HEK293T (cell line): ENCODE results near the gene ZIC1.

ENCODE experiments used
- CTCF ChIA-PET: fragments of 350-600 bp; formaldehyde crosslinking; extraction: SDS; loops from one replicate; lab custom pipeline; 2021; ENCODE audit warnings: antibody characterized with exemption, inconsistent platforms; lab: Yijun Ruan, JAX
- POLR2A ChIA-PET: fragments of 350-600 bp; formaldehyde crosslinking; extraction: SDS; loops from one replicate; lab custom pipeline; 2020; ENCODE audit warnings: antibody characterized with exemption, inconsistent platforms; lab: Yijun Ruan, JAX
- DNase-seq: peaks from one replicate; pipeline ENCODE4 v3.0.0; 2012; ENCODE audit warnings: mixed read lengths; ENCODE audit errors: extremely low spot score
- ARNT ChIP-seq: fragments of 450-650 bp; IDR thresholded peaks from 2 replicates; pipeline ENCODE4 v1.6.1; 2017; ENCODE audit warnings: mild to moderate bottlenecking
- BHLHE40 ChIP-seq: fragments of 450-650 bp; IDR thresholded peaks from 2 replicates; pipeline ENCODE4 v1.6.1; 2016; ENCODE audit warnings: mild to moderate bottlenecking, moderate library complexity, borderline replicate concordance
- CTBP1 ChIP-seq: fragments of 450-650 bp; IDR thresholded peaks from 2 replicates; pipeline ENCODE4 v1.6.1; 2016; ENCODE audit warnings: borderline replicate concordance
- ELF4 ChIP-seq: fragments of 450-650 bp; IDR thresholded peaks from 2 replicates; pipeline ENCODE4 v1.6.1; 2017; ENCODE audit warnings: antibody characterized with exemption
- FOXA1 ChIP-seq: fragments of 450-650 bp; IDR thresholded peaks from 2 replicates; pipeline ENCODE4 v1.6.1; 2016; ENCODE audit warnings: mild to moderate bottlenecking
- FOXK2 ChIP-seq: fragments of 450-650 bp; IDR thresholded peaks from 2 replicates; pipeline ENCODE4 v1.6.1; 2016; ENCODE audit warnings: mild to moderate bottlenecking
- FOXM1 ChIP-seq: fragments of 450-650 bp; IDR thresholded peaks from 2 replicates; pipeline ENCODE4 v1.6.1; 2017; ENCODE audit warnings: mild to moderate bottlenecking, borderline replicate concordance
- HDGF ChIP-seq: fragments of 450-650 bp; IDR thresholded peaks from 2 replicates; pipeline ENCODE4 v1.6.1; 2017; ENCODE audit warnings: antibody characterized with exemption, borderline replicate concordance
- L3MBTL2 ChIP-seq: fragments of 450-650 bp; conservative IDR thresholded peaks from 2 replicates; pipeline ENCODE4 v1.6.1; 2016; ENCODE audit warnings: mild to moderate bottlenecking
- LEF1 ChIP-seq: fragments of 450-650 bp; IDR thresholded peaks from 2 replicates; pipeline ENCODE4 v1.6.1; 2017; ENCODE audit warnings: mild to moderate bottlenecking, borderline replicate concordance
- NFRKB ChIP-seq: fragments of 450-650 bp; IDR thresholded peaks from 2 replicates; pipeline ENCODE4 v1.6.1; 2016; ENCODE audit warnings: mild to moderate bottlenecking, moderate library complexity
- SP1 ChIP-seq: fragments of 450-650 bp; IDR thresholded peaks from 2 replicates; pipeline ENCODE4 v1.6.1; 2017
- SUZ12 ChIP-seq: fragments of 450-650 bp; IDR thresholded peaks from 2 replicates; pipeline ENCODE4 v1.6.1; 2016; ENCODE audit warnings: mild to moderate bottlenecking
- TARDBP ChIP-seq: fragments of 450-650 bp; IDR thresholded peaks from 2 replicates; pipeline ENCODE4 v1.6.1; 2016
- ZNF384 ChIP-seq: fragments of 450-650 bp; IDR thresholded peaks from 2 replicates; pipeline ENCODE4 v1.6.1; 2016
- TF ChIP-seq, protein P1 (sequence below): fragments of 450-650 bp; IDR thresholded peaks from 2 replicates; pipeline ENCODE4 v1.6.1; 2016

The ZIC1 gene

DNA sequence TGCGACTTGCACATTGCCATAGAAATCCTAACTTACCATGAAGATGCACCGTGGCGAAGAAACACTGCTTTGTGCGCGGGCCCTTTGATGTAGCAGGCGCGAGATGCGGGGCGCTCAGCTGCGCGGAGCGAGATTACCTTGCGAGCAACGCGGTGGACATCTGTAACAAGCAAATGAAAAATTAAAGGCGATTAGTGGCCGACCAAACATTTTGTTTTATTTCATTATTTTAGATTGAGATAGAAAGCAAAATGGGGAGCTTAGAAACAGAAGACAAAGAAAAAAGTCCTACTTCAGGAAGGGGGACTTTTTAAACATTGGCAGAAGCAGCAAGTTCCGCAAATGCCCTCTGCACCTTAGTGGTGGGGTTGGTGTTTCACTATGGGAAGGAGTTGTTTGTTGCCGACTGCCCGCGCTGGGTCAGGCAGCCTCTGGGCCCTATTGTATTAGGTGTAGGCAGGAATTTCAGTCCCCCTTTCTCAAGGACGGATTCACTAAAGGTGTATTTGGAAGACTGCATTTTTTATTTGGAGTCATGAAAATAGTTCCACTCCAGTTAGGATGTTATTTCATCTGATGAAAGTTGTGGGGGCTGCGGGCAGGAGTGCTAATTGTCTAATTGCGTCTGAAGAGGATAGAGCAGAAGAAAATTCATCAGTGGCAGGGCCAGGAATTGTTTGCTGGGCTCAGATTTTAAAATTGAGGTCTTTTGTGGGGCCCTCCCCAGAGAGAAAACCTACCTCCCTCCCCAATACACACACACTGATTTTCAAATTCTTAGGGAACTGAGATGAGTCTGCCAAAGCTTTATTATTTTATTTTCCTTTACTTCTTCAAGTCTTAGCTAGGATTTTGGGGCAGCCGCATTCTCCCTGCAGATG is 20.2 kb upstream of the ZIC1 start:
- CTCF ChIA-PET = no interaction called here
- TF ChIP-seq BHLHE40 (no peak), FOXK2 (no peak), SP1 (no peak), ARNT (no peak), ELF4 (no peak), CTBP1 (no peak), SUZ12 (no peak), TARDBP (no peak), HDGF (no peak), FOXM1 (no peak), L3MBTL2 (no peak)
- TF ChIP-seq, protein P1, sequence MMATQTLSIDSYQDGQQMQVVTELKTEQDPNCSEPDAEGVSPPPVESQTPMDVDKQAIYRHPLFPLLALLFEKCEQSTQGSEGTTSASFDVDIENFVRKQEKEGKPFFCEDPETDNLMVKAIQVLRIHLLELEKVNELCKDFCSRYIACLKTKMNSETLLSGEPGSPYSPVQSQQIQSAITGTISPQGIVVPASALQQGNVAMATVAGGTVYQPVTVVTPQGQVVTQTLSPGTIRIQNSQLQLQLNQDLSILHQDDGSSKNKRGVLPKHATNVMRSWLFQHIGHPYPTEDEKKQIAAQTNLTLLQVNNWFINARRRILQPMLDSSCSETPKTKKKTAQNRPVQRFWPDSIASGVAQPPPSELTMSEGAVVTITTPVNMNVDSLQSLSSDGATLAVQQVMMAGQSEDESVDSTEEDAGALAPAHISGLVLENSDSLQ = no peak
- DNase-seq = no peak
- POLR2A ChIA-PET = no interaction called here

DNA sequence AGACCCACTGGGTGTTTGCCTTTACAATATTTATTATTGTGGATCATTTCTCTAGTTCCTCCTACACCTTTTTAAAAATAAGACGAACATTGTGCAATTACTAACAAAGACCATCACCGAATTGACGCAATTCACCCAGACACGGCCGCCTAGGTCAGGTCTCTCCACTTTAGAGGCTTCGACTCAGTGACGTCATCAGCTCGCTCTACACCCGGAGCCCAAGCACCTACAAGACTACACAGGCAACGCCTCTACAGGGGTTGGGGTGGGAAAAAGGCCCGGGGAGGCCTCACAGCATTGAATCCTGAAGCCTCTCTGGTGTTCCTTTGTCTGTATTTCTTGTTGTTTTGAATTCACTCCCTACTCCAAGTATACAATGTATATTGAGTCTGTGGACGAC is 19.4 kb upstream of the ZIC1 start:
- TF ChIP-seq HDGF = no peak
- no peak for TF ChIP-seq CTBP1
- no peak for TF ChIP-seq NFRKB
- no peak for TF ChIP-seq BHLHE40
- TF ChIP-seq L3MBTL2 = no peak
- no peak for TF ChIP-seq FOXA1
- TF ChIP-seq, protein P1 = no peak
- TF ChIP-seq SUZ12 = no peak
- TF ChIP-seq ZNF384 = no peak
- TF ChIP-seq SP1 = no peak
- no peak for TF ChIP-seq FOXK2
- TF ChIP-seq LEF1 = no peak
- TF ChIP-seq FOXM1 = no peak
- TF ChIP-seq ARNT = no peak
- TF ChIP-seq TARDBP = no peak
- TF ChIP-seq ELF4 = no peak
- no peak for DNase-seq
- ChIA-PET CTCF (no interaction called here), POLR2A (no interaction called here)

DNA sequence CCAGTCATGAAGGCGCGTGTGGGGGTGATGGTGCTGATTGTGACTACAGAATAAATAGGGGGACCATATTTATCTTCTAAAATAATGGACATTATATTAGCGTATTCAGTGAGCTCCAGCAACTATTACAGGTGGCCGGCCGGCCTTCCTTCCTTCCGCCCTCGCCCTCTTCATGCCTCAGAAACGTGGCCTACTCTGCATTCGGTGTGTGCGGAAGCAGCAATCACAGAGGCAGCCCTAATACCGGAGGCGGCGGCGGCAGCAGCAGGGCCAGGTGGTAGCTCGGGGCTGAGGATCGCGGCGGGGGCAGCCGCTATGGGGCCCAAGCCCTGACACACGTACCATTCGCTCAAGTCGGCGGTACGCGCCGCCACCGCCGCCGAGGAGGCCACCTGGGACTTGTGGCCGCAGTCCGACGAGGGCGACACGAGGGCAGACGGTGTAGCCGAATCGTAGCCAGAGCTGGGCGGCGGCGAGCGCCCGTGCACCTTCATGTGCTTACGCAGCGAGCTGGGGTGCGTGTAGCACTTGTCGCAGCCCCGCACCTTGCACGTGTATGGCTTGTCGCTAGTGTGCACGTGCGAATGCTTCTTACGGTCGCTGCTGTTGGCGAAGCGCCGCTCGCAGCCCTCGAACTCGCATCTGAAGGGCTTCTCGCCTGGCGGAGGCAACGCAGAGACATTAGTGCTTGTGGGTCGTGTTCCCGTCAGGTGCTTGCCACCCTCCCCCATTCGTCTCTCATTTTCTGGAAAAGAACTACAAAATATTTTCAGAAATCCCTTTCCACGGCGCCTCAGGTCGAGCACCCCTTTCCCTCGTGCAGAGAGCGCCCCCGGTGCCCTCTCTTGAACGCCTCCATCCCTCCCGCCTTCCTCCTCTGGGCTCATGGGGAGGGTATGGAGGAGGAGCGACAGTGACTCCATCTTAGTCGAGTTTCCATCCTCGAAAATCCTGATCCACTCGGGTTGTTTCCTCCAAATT is 18.3 kb upstream of the ZIC1 start:
- TF ChIP-seq LEF1 (no peak), HDGF (no peak), BHLHE40 (no peak), CTBP1 (no peak), FOXA1 (no peak), L3MBTL2 (no peak), SUZ12 (no peak), SP1 (no peak), FOXM1 (no peak), ZNF384 (no peak), ELF4 (no peak), ARNT (no peak), FOXK2 (no peak), TARDBP (no peak), NFRKB (no peak)
- TF ChIP-seq, protein P1 = no peak
- no peak for DNase-seq
- POLR2A ChIA-PET = no interaction called here
- CTCF ChIA-PET = no interaction called here

DNA sequence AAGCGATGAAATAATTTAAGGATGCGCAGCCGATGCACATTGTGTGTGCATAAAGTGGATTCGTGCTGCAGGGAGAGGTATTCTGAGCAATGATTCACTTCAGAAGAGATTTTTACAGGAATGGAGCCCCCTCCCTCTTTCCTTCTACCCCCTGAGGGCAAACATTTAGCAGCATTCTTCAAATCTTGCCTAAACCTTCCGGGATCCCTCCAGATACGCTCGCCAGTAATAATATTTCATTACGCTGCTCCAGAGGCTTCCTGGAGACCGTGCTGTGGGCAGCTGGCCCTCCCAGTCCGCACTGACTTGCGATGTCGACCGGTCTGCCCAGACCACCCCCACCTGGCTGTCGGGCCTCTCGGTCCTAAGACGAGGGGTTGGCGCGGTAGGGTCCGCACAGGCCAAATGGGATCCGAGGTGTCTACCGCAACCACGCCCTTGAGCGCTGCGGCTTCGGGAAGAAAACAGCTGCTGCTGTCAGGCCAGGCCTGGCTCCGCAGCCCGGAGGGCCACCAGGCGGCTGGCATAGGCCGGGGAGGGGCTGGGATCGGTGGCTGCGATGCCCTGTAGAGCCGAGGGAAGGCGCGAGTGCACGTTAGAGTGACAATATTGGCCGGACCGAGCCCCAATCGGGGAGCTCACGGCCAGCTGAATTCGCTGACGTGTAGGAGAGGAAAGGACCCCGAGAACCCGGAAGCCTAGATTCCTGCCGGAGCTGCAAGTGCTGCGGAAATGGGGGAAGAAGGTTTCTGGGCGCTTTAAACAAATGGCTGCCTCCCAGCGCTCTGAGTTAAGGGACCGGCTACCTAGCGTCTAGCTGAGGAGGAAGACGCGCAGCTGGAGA is 17.2 kb upstream of the ZIC1 start:
- POLR2A ChIA-PET = no interaction called here
- CTCF ChIA-PET = no interaction called here

DNA sequence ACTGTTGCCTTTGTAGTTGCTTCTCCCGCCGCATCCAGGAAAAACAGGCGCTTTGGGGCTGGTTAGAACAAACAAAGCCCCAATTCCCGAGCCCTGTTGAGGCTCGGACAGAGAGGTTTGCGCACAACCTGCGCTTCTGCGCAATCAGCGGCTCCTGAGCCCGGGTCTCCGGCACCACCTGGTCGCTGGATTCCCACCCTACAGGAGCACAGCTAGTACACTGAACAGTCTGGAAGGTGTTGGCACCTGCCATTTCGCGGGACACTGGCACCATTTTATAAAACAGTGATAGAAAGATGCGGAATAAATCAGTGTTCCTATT is 16.6 kb upstream of the ZIC1 start:
- CTCF ChIA-PET = no interaction called here
- no peak for TF ChIP-seq ELF4
- POLR2A ChIA-PET = no interaction called here
- no peak for DNase-seq

More for the DNA sequence above, 17.2 kb upstream of the ZIC1 start:
- TF ChIP-seq L3MBTL2 = no peak
- no peak for TF ChIP-seq SUZ12
- no peak for TF ChIP-seq SP1
- TF ChIP-seq BHLHE40 = no peak
- no peak for TF ChIP-seq FOXA1
- no peak for TF ChIP-seq TARDBP
- no peak for TF ChIP-seq LEF1
- no peak for TF ChIP-seq CTBP1
- TF ChIP-seq FOXK2 = no peak
- no peak for TF ChIP-seq NFRKB
- no peak for TF ChIP-seq ARNT
- DNase-seq = no peak
